HG02571 (cell line): ENCODE data around the gene LTBP2.

Experiments
- ATAC-seq: cut with Tn5 transposase; IDR thresholded peaks from one replicate; pipeline ENCODE4 v1.9.1; 2021; ENCODE audit warnings: mild to moderate bottlenecking, moderate library complexity; ENCODE audit not compliant: unreplicated experiment

Gene LTBP2

DNA sequence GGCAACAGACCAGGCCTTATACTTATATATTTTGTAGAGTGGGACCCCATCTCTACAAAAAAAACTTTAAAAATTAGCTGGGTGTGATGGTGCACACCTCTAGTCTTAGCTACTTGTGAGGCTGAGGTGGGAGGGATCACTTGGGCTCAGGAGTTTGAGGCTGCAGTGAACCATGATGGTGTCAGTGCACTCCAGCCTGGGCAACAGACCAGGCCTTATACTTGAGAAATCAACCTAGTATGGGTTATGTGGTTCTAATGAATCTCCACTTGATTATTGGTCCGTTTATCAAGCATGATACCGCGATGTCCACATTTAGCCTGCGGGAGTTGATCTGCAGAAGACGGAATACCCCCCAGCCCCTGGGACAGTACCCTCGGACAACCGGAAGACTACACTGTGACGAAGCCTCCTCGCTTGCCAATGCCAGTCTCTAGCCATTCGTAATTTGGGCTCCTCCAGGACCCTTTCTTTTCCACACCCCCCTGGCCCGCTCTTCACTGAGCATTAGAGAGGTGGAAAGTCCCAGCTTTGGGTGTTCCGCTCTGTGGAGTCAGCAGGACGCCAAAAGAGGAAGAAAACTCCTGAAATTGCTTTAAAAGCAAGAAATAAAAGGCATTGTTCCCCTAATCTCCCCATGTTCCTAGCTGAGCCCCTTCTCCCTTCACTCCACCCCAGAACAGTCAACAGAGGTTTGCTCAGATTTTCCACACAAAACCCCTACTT is 19.4 kb downstream of the LTBP2 start:
- no peak for ATAC-seq

DNA sequence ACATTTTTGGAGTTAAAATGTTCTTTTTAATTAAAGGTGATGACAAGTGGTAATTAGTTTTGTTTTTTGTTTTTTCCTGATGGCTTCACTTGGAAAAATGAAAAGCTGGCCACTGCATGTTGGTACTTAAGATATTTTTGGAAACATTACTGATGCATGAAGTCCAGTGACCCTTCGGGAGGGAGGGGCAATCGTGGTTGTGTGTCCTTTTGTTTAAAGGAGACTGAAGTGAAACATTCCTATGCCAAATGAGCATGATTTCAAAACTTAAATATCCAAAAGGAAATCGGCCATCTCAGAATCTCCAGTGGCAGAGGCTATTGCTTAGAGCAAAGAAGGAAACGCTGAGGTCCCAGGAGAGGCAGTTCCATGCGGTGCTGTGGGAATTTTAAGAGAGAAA is 20.1 kb downstream of the LTBP2 start:
- ATAC-seq, result no peak

DNA sequence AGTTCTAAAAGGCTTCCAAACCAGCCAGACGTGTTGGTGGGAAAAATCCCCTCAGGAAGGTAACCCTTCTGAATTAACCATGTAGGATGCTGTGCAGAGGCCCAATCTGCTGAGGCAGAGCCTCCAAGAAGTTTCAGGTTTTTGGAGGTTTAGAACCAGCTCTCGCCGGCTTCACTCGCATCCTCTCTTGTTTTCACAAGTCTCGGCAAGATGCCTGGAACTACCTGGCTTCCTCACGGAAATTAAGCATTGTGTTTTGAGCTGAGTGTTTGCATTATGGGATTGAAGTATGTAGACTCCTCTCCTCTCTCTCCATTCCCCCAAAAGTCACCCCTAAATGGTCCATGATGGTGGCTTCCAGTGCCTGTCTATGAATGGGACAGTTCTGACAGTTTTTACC is 20.6 kb downstream of the LTBP2 start:
- no peak for ATAC-seq

DNA sequence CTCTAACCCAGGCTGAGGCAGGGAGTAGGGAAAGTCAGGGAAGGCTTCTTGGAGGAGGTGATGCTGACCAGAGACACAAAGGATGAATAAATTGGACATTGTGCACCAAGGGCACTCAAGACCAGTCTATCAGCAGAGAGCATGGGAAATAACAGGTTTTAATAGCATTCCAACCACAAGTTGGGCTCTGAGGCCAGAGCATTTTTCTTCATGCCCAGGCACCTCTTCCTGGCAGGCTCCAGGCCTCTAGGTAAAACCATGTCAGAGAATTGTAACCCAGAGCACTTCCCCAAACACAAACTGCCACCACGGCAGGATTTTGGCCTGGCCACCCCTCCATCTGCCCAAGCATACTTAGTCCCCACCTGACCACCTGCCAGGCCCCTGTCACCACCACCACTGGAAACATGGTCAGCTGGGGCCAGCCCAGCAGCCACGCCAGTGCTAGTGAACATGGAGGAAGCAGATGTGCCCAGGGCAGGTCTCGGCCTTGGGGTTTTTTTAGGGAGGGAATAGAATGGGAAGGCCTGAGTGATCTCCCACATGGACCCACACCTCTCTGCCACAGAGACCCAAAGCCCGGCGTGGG is 22.7 kb downstream of the LTBP2 start:
- ATAC-seq, result no peak

DNA sequence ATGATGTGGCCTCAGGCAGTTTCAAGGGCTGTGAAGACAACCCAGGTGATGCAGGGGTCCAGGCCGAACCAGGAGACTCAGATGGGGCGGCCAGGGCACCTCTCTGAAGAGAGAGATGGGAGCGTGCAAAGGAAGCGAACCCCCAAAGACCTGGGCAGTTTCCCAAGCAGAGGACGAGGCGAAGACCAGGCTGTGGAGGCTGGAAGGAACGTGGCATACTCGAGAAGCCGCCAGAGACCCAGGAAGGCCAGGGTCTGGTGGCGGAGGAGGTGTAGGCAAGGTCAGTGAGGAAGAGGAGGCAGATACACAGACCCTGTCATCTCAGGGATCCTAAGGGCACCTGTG is 24.7 kb downstream of the LTBP2 start:
- ATAC-seq, result no peak

DNA sequence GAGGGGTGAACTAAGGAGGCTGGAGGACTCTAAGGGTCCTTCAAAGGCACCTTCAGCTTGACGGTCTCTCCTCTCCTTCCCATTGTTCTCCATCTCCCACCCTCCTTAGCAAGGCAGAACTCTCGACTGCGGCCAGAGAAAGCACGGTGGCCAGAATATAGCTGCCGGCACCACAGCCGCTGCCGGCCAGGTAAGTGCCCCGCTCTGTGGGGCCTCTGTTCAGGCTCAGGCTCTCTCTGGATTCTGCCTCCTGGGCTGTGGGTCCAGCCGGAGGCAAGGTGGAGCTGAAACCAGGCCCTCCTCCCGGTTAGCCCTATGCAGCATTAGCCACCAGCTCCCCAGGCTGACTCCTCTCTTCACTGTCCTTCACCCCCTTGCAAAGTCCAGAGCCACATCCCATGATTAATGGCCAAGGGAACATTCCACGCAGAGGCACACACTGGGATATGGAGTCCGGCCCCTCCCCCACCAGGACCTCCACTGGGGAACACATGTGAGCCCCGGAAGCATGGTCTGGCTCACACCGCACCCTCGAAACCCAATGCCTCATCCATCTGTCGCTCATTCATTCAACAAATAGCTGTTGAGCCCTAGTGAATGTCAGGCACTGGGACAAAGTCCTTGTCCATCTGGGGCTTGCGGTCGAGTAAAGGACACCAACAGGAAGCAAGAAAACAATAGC is 25.2 kb downstream of the LTBP2 start:
- no peak for ATAC-seq

DNA sequence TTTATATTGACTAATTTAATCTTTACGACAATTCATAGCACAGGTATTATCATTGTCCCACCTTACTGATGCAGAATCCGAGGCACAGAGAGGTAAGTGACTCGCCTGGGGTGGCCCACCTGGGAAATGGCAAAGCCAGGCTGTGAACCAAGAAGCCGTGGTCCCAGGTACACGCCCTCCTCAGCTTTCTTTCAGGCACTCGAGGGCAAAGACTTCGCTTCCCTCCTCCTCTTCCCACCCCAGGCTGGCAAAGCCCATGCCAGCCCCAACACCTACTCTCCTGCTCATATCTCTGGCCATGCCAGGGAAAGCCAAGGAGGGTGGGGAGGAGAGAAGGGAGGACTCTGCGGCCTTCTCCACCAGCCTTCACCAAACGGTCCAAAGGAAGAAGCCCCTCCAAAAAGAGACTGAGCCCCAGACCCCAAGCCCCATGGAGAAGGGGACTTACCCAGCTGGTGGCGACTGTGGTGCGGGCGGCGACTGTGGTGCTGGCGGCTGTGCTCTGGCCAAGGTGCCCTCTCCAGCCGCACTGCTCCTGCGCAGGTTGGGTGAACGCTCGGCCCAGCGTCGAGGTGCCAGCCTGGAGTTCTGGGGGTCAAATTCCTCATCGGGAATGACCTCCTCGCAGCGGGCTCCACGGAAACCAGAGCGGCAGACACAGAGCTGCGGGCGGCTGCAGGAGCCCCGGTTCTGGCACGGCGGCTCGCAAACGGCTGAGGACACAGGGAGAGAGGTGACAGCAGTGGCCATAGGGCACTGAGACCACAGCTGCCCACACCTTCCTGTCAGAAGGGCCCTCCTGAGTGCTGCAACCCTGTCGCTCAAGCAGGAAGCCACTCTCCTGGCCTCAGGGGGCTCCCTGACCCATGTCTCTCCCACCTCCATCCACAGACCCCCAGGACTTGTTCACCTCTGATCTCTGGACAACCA is 26.4 kb downstream of the LTBP2 start:
- ATAC-seq, result no peak

DNA sequence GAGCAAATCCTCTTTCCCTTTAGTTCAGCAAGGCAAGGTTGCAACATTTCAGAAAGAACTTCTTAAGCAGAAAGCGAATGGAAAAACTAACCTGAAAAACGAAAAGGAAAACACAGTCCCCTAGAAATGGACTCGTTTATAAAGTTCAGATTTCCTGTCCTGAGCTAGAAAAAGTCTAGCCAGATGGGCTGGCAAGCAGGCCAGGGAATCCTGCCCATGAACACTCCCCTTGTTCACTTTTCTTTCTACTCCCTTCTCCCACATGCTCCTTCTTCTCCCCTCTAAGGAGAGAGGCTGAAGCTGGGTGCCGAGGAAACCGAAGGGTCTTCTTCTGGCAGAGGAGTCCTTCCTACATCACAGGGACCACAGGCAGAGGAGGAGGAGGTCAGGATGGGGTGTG is 27.1 kb downstream of the LTBP2 start:
- no peak for ATAC-seq

DNA sequence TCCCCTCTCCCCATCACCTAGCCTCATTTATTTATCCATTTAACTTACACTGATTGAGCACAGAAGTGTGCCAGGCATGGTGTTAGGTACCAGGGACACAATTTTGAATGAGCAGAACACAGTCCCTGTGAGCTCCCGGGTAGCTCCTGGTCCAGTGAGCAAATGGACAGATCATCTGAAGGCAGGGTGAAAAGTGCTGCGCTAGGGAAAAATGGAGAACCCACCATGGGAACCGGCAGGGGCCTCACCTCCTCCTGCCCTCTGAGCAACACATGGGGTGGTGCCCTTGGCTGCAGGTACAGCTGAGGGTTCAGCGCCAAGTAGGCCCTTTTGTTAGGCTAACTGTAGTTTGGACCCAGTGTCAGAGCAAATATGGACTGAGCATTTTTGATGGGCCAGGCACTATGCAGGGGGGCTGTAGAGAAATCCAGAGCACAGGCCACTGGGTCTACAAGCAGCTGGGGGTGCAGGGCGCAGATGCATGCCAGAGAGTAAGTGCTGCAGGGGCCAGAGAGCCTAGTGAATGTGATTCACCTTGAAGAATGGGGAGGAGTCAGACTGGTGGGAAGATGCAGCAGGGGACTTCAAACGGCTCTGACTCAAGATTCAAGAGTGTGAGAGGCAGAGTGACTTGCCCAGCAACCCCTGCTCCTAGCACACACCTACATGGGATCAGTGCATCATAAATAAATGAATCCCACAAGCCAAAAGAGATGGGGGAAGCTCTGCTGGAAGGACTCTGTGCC is 28.2 kb downstream of the LTBP2 start:
- ATAC-seq, result no peak

DNA sequence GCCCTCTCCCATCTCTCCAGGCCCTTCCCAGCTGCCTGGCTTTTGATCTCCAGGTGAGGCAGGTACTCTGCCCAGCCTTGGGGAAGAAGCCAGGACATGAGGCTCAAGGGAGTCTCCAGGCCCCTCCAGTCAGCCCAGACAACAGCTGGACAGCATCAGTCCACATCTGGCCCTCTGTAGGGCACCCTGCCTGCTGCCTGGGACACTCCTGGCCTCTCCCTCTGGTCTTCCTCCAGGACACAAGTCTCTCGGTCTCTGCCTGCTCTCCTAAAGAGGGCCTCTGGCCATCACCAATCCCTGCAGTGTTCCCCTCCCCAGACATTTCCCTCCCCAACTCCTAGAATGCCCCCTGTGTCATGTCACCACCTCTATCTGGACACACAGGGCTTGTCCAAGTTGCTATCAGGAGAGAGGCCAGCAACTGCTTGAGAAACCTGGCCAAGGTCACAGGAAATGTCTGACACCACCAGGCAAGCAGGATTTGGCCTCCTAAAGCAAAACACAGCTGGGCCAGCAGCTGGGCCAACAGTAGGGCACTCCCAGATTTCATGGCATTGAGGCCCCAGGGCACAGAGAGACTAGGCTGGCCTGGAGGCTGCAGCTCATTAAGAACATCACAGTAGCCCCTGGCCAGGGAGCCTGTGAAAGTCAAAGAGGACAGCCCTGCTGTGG is 29.0 kb downstream of the LTBP2 start:
- no peak for ATAC-seq

DNA sequence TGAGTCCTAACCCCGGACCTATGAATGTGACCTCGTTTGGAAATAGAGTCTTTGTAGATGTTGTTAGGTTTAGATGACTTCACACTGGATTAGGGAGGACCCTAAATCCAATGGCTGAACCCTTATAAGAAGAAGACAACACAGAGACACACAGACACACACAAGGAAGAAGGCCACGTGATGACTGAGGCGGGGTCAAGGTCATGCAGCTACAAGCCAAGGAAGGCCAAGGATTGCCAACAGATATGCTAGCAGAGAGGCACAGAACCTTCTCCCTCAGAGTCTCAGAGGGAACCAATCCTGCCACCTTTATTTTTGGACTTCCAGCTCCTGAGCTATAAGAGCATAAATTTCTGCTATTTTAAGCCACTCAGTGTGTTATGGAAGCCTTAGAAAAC is 31.8 kb downstream of the LTBP2 start:
- ATAC-seq, result no peak

DNA sequence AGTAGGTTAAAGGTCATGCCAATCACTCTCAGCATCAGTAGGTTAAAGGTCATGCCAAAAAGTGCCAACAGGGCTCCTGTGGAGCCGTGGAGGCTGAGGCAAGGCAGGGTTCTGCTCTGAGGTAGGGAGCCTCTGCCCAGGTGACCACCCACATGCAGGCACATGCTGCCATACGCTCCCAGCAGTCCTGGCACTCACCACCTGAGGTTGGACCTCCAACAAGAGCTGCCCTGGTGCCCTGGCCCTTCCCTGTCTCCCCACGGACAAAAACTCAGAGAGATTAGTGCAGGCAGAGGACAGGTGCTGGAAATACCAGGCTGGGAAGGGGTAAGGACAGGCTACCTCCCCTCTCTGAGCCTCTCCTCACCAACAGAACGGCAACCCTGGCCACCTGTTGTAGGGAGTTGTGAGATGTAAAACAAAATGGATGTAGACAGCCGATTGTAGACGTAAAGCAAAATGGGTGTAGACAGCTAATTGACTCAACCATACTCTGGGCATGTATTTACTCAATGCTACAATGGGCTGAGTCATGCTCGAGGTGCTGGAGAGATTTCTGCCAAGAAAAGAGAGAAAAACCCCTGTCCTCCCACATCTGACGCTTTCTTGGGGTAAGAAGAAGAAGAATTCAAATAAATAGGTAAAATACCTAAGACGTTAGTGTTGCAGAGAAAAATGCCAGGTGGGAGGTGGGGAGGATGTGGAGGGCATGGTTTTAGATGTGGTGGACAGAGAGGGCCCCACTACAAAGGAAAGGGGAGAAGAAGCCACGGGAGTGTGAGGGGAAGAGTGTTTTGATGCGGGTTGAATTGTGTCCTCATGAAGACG is 32.4 kb downstream of the LTBP2 start:
- no peak for ATAC-seq

DNA sequence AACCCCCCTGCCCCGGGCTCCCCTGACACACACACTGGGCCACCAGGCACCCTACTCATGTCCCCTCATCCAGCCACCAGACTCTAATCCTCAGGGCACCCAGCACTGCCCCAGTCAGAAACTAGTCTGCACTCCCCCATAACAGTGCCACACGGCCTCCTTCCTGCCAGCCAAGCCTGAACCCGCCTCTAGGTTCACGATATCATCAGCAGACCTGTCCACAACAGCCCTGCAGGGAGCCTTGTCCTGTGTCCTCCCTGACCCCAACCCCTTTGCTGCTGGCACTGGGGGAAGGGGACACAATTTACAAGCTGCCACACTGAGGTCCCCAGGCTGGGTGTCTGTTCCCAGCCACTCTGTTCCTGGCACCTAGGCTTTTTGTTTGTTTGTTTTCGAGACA is 33.6 kb downstream of the LTBP2 start:
- no peak for ATAC-seq

DNA sequence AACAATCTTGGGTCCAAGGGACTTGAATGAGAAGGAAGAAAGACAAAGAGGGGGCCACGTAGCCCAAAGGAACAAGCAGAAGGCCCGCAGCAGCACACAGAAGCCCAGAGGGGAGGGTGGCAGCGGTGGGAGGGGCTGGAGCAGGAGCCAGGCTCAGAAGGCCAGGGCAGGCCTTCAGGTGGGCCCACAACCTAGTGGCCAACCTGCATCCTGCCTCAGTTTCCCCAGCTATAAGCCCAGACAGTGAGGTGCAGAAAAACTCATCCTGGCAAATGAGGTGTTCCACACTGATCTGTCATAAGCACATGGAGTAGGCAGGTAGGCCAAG is 34.1 kb downstream of the LTBP2 start:
- no peak for ATAC-seq

DNA sequence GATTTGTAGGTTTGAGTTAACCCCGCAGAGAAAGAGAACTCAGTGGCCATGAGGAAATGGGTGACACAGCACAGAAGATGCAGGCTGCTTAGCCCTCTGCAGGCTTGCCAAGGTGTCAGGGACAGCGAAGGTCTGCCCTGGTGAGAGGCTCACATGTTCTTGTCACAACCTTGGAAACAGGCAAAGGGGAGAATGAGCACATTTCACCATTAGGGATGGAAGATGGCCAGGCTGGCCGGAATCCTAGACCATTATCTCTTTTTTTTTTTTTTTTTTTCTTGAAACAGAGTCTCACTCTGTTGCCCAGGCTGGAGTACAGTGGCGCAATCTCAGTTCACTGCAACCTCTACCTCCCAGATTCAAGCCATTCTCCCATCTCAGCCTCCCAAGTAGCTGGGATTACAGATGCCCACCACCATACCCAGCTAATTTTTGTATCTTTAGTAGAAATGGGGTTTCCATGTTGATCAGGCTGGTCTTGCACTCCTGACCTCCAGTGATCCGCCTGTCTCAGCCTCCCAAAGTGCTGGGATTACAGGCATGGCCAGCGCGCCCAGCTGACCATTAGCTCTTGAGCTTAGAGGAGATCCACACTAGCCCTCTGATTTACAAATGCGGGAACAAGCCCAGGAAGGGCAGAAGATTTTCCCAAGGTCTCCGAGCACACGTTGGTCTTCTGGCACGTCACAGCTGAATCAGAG is 34.6 kb downstream of the LTBP2 start:
- no peak for ATAC-seq

DNA sequence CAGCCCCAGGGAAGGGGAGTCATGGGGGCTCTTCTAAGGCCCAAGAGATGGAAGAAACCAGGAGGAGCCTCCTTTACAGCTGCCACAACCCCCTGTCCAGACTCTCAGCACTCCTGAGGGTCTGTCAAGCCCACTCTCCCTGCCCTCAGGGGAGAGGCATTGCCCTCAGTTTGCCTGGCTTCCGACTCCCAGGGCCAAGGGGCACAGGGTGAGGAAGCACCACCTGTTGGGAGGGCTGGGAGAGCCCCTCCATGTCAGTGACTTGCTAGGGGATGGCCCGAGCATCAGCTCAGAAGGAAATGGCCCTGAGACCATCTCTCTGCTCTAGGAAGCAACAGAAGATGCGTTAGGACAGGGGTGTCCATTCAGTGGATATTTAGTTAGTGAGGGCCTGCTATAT is 36.1 kb downstream of the LTBP2 start:
- no peak for ATAC-seq

DNA sequence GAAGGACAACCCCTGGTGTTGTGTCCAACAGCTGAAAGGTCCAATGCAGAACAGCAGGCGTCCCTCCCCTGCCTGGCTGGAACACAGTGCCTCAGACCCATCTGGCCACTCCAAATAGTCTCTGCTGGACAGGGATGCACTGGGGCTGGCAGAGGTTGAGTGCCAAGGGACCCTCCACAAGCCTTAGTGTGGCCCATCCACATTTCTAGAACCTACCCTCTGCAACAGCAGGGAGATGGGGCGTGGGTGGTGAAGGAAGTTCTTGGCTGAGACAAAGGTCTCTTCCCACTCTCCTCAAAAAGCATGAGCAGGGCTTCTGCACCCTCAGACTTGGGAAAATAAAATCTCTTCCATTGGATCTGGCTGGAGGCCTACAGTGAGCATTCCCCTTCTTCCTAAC is 36.5 kb downstream of the LTBP2 start:
- no peak for ATAC-seq

DNA sequence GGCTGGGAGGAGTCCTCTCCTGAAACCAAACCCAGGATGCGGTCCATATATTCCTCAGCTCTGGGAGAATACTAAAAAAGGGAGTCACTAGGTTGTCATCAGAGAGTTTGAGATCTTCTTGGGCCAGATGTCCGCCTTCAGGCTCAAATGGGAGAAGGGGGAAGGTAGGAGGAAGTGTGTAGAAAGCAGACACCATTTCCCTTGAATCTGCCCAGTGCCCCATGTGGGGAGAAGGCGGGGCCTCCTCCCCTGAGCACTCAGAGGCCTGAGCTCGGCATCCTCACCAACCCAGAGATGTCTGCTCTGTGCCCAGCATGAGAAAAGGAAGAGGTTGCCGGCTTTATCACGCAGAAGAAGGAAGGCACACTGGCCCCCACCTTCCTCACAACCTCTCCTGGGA is 37.3 kb downstream of the LTBP2 start:
- no peak for ATAC-seq

DNA sequence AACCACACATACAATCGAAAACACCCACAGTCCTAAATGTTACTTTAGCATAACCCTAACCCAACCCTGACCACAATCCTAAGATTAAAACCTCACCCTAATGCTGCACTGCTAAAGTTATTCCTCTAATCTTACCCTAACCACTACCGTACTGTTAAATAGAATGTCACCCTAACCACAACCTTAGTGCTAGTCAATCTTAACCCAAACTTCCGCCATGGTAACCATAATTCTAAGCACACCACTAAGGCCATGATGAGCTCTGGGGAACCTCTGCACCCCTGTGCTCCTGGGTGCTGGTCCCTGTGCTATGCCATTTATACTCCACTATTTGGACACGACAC is 38.0 kb downstream of the LTBP2 start:
- ATAC-seq, result no peak
